Pancreas (tissue), 10 donors: Measurements from ENCODE around the gene DHX30. TPM values are rescaled to one million over a fixed set of nuclear protein-coding genes. Genes with fewer than 3 reads are reported as not detected.
A peak's percentile ranks its signal among the peaks of the same experiment; 100 is the strongest.

Source experiments
- ATAC-seq, 4 donors: fragments of 200-7000 bp; cut with Tn5 transposase; one replicate each; pipeline versions ENCODE4 v1.8.0 to v1.9.1; 2020; ENCODE audit warnings: mild to moderate bottlenecking in 4 of 4, moderate library complexity in 4 of 4
- DNase-seq, 6 donors: peaks; one replicate each; pipeline ENCODE4 v3.0.0-alpha.2; 2020
- FAIRE-seq: peaks from 2 replicates; lab custom pipeline; 2012; peaks lifted over from hg19 to GRCh38; lab: Jason Lieb, UNC
- H3K27ac ChIP-seq, 4 donors: fragments of 200-600 bp; sonication (generic); 1 replicate in 3 of 4; 2 replicates in 1 of 4; pipeline versions ENCODE4 v1.5.0 to v1.8.0; 2020
- H3K27me3 ChIP-seq, 4 donors: fragments of 200-600 bp; one replicate each; pipeline ENCODE4 v1.8.0; 2021
- H3K36me3 ChIP-seq, 3 donors: fragments of 200-600 bp; sonication (generic) in 1 of 3; one replicate each; pipeline versions ENCODE4 v1.5.0 to v1.8.0; 2020 to 2021
- H3K4me1 ChIP-seq, 3 donors: fragments of 200-600 bp; one replicate each; pipeline ENCODE4 v1.8.0; 2021
- H3K4me3 ChIP-seq, 4 donors: fragments of 200-600 bp; sonication (generic) in 2 of 4; one replicate each; pipeline versions ENCODE4 v1.5.0 to v1.8.0; 2020 to 2021
- H3K9me3 ChIP-seq, 4 donors: fragments of 200-600 bp; one replicate each; pipeline ENCODE4 v1.8.0; 2021
- CTCF ChIP-seq, 4 donors: fragments of 200-600 bp; sonication (generic) in 3 of 4; IDR thresholded peaks; one replicate each; pipeline versions ENCODE4 v1.5.0 to v1.8.0; 2021; ENCODE audit warnings: antibody characterized with exemption in 4 of 4
- WGBS, 2 donors: extraction: QIAGEN DNeasy Blood & Tissue Kit; methylation state at CpG; one replicate each; pipeline ENCODE4 v1.1.7; 2013; 5-methylcytosine and 5-hydroxymethylcytosine counted together
- intact Hi-C, 3 donors: fragments of 100-400 bp; cut with DNase I; formaldehyde crosslinking; loops; one replicate each; pipeline versions ENCODE4 v1.11.1 to v1.14.2; 2022
- polyA plus RNA-seq, 2 donors: library from polyadenylated mRNA; stranded (reverse); fragments of 200-250 nt; gene quantifications; one replicate each; pipeline ENCODE4 v1.2.3, GENCODE V29; 2013
- total RNA-seq, 6 donors: library from RNA; stranded (reverse); fragmentation: NEBNext Ultra II Directional in 4 of 6; extraction: Animal tissue kit (Norgen Biotek cat#: 25700) in 4 of 6; gene quantifications; one replicate each; pipeline versions ENCODE4 v1.2.1 to v1.2.4, GENCODE V29; 2021 to 2023
- donor health status: healthy with polysubstance abuse.
- donor health status: DM: no; HTN: no; CAD: no; lungs with moderate emphysema.
- donor health status: DM: no; HTN: no; CAD: no.
- donor health status: control.
- donor health status: control.
- donor health status: Bipolar disorder and iron deficiency.
- donor health status: DM: yes; HTN: yes; CAD: no.
- donor health status: DM: no; HTN: no; CAD: no.
- donor health status: DM: no; HTN: no; CAD: no.
- donor health status: DM: yes; HTN: yes; CAD: no.

DHX30 gene
- total and polyA plus RNA-seq, 8 donors = 19.7 to 53.8 (median 23.7) TPM

GRCh38 chr3:47780741-47781684, 21.9 kb upstream of the DHX30 start:
- intact Hi-C loops = no loop called here
- no peak for FAIRE-seq
- Histone ChIP-seq H3K9me3 (no peaks in the 10 kb centered on the region), H3K4me1 (peaks cover 11 to 23% (median 19%) of the 10 kb centered on the region in 3 donors), H3K27me3 (no peaks in the 10 kb centered on the region), H3K27ac (peak overlapping the region; percentile 77 to 99 (median 92)), H3K36me3 (no peaks in the 10 kb centered on the region), H3K4me3 (peak overlapping the region; percentile 76 to 97 (median 84))
- WGBS, 2 donors = 0% methylated on average over 43 to 54 of the region's 54 CpGs
- no peak for TF ChIP-seq CTCF (IDR thresholded peaks at IDR 0.05)
- ATAC-seq = peak; percentile 60 to 69 (median 66)
- peak; percentile 59 to 87 (median 74) for DNase-seq

- H3K4me3 ChIP-seq = peak within 1 kb of the TSS; percentile 76 to 97 (median 84)
- H3K9me3 ChIP-seq = no peaks in the 10 kb centered on the region
- intact Hi-C loops = no loop called here
- H3K27me3 ChIP-seq = no peaks in the 10 kb centered on the region
- peak within 1 kb of the TSS; percentile 77 to 99 (median 92) for H3K27ac ChIP-seq
- 0 to 1% methylated on average over 69 to 79 of the region's 79 CpGs for WGBS, 2 donors
- TF ChIP-seq CTCF (IDR thresholded peaks at IDR 0.05) = no peak
- DNase-seq (peak; percentile 96 to 100 (median 98)), FAIRE-seq (no peak), ATAC-seq (peak; percentile 95 to 98 (median 95))
- H3K4me1 ChIP-seq = peaks cover 11 to 20% (median 14%) of the 10 kb centered on the region in 3 donors
- H3K36me3 ChIP-seq = no peaks in the 10 kb centered on the region
Observed at GRCh38 chr3:47781685-47782445, 21.1 kb upstream of the DHX30 start, which contains the start of gene SMARCC1. Gene SMARCC1, minus strand, starts transcription at chr3:47781893. Its CDS starts 96 bp downstream, at chr3:47781797.

GRCh38 chr3:47782446-47783308, 20.3 kb upstream of the DHX30 start:
- Histone ChIP-seq H3K27ac (peak overlapping the region; percentile 77 to 99 (median 92)), H3K27me3 (no peaks in the 10 kb centered on the region), H3K9me3 (no peaks in the 10 kb centered on the region), H3K4me3 (peak overlapping the region; percentile 76 to 97 (median 84)), H3K4me1 (peaks cover 11 to 19% (median 14%) of the 10 kb centered on the region in 3 donors), H3K36me3 (no peaks in the 10 kb centered on the region)
- FAIRE-seq = no peak
- intact Hi-C loops = no loop called here
- 38 to 41% methylated on average over 23 of the region's 23 CpGs for WGBS, 2 donors
- TF ChIP-seq CTCF (IDR thresholded peaks at IDR 0.05) = no peak
- DNase-seq = no peak
- peak in 1 of 4 donors; percentile 1 for ATAC-seq

- no peak for ATAC-seq
- DNase-seq = no peak
- no peak for FAIRE-seq
- peaks cover 11 to 19% (median 11%) of the 10 kb centered on the region in 3 donors for H3K4me1 ChIP-seq
- TF ChIP-seq CTCF (IDR thresholded peaks at IDR 0.05) = no peak
- no peak overlapping the region for H3K27ac ChIP-seq
- H3K27me3 ChIP-seq = no peaks in the 10 kb centered on the region
- no peak overlapping the region for H3K4me3 ChIP-seq
- no peaks in the 10 kb centered on the region for H3K36me3 ChIP-seq
- intact Hi-C loops = no loop called here
- no peaks in the 10 kb centered on the region for H3K9me3 ChIP-seq
Observed at GRCh38 chr3:47783673-47784072, 19.3 kb upstream of the DHX30 start.
